C4-2B (cell line): ENCODE measurements around the gene C1D.

Experiments used
- CTCF ChIP-seq: fragments of 450-650 bp; conservative IDR thresholded peaks from 2 replicates; pipeline ENCODE4 v1.5.1; 2017; ENCODE audit warnings: mild to moderate bottlenecking
- ZFX ChIP-seq: fragments of 450-650 bp; IDR thresholded peaks from 2 replicates; pipeline ENCODE4 v1.6.1; 2017

- TF ChIP-seq CTCF (no peak), ZFX (no peak)
Measured at GRCh38 chr2:68045342-68045741, 17.5 kb downstream of the C1D start.
